ENCODE data around the gene MYCN. TPM values are rescaled to one million over a fixed set of nuclear protein-coding genes. Genes with fewer than 3 reads are reported as not detected.
"Not testable (repeated sequence)": the region's sequence is repeated elsewhere in the genome, so short reads cannot be mapped to it uniquely, and the experiment has no call there.

Gene MYCN
- total RNA-seq, 1 experiment from 2014 or later, result not detected

GRCh38 chr2:15926252-15926651 lies 14.1 kb upstream of the MYCN start:
- DNase-seq (ENCODE audit: low read depth), result no peak
- in situ Hi-C loops (cut with HindIII; ENCODE audit: low pct_unique_long_range_greater_than_20kb, low sequenced_read_pairs), result no loop called here

- DNase-seq (ENCODE audit: low read depth), result no peak
- in situ Hi-C loops (cut with HindIII; ENCODE audit: low pct_unique_long_range_greater_than_20kb, low sequenced_read_pairs), result no loop called here
Observed at GRCh38 chr2:15927551-15928218, 12.7 kb upstream of the MYCN start.

- in situ Hi-C loops (cut with HindIII; ENCODE audit: low pct_unique_long_range_greater_than_20kb, low sequenced_read_pairs); DNase-seq (ENCODE audit: low read depth): not testable (repeated sequence)
Observed at GRCh38 chr2:15929008-15929407, 11.3 kb upstream of the MYCN start.

- in situ Hi-C loops (cut with HindIII; ENCODE audit: low pct_unique_long_range_greater_than_20kb, low sequenced_read_pairs), result no loop called here
- DNase-seq (ENCODE audit: low read depth), result no peak
Observed at GRCh38 chr2:15929861-15930260, 10.5 kb upstream of the MYCN start.

- in situ Hi-C loops (cut with HindIII; ENCODE audit: low pct_unique_long_range_greater_than_20kb, low sequenced_read_pairs), result no loop called here
- DNase-seq (ENCODE audit: low read depth), result no peak
Observed at GRCh38 chr2:15930589-15931318, 9.6 kb upstream of the MYCN start.

- DNase-seq (ENCODE audit: low read depth), result no peak
- in situ Hi-C loops (cut with HindIII; ENCODE audit: low pct_unique_long_range_greater_than_20kb, low sequenced_read_pairs), result no loop called here
Observed at GRCh38 chr2:15931319-15931890, 8.9 kb upstream of the MYCN start.

- in situ Hi-C loops (cut with HindIII; ENCODE audit: low pct_unique_long_range_greater_than_20kb, low sequenced_read_pairs), result no loop called here
- DNase-seq (ENCODE audit: low read depth), result no peak
Observed at GRCh38 chr2:15931950-15932349, 8.4 kb upstream of the MYCN start.

- no peak for DNase-seq (ENCODE audit: low read depth)
- in situ Hi-C loops (cut with HindIII; ENCODE audit: low pct_unique_long_range_greater_than_20kb, low sequenced_read_pairs), result no loop called here
Observed at GRCh38 chr2:15932394-15933183, 7.8 kb upstream of the MYCN start.

GRCh38 chr2:15933184-15933845 lies 7.0 kb upstream of the MYCN start:
- DNase-seq (ENCODE audit: low read depth), result no peak

GRCh38 chr2:15934291-15934945 lies 5.9 kb upstream of the MYCN start:
- in situ Hi-C loops (cut with HindIII; ENCODE audit: low pct_unique_long_range_greater_than_20kb, low sequenced_read_pairs), result no loop called here
- no peak for DNase-seq (ENCODE audit: low read depth)

More at GRCh38 chr2:15933184-15933845, 7.0 kb upstream of the MYCN start:
- in situ Hi-C loops (cut with HindIII; ENCODE audit: low pct_unique_long_range_greater_than_20kb, low sequenced_read_pairs), result no loop called here

GRCh38 chr2:15935189-15935588 lies 5.2 kb upstream of the MYCN start:
- no peak for DNase-seq (ENCODE audit: low read depth)
- in situ Hi-C loops (cut with HindIII; ENCODE audit: low pct_unique_long_range_greater_than_20kb, low sequenced_read_pairs), result no loop called here

- in situ Hi-C loops (cut with HindIII; ENCODE audit: low pct_unique_long_range_greater_than_20kb, low sequenced_read_pairs), result no loop called here
- no peak for DNase-seq (ENCODE audit: low read depth)
Observed at GRCh38 chr2:15935675-15936074, 4.7 kb upstream of the MYCN start.

GRCh38 chr2:15936277-15937104 lies 3.9 kb upstream of the MYCN start:
- DNase-seq (ENCODE audit: low read depth), result no peak
- in situ Hi-C loops (cut with HindIII; ENCODE audit: low pct_unique_long_range_greater_than_20kb, low sequenced_read_pairs), result no loop called here

- DNase-seq (ENCODE audit: low read depth), result no peak
- in situ Hi-C loops (cut with HindIII; ENCODE audit: low pct_unique_long_range_greater_than_20kb, low sequenced_read_pairs), result no loop called here
Observed at GRCh38 chr2:15937105-15937881, 3.1 kb upstream of the MYCN start.

- in situ Hi-C loops (cut with HindIII; ENCODE audit: low pct_unique_long_range_greater_than_20kb, low sequenced_read_pairs), result no loop called here
- no peak for DNase-seq (ENCODE audit: low read depth)
Observed at GRCh38 chr2:15937882-15938802, 2.2 kb upstream of the MYCN start.

All from Caki2 (cell line).